Activated naive CD4-positive, alpha-beta T cell treated with anti-CD3 and anti-CD28 coated beads, Interleukin-2, amount 50 U/mL, for 16 hours (primary cell): ENCODE results near the gene BNIPL.

Source experiments
- DNase-seq: peaks from one replicate; pipeline ENCODE4 v3.0.0-alpha.2; 2020

BNIPL gene

DNA sequence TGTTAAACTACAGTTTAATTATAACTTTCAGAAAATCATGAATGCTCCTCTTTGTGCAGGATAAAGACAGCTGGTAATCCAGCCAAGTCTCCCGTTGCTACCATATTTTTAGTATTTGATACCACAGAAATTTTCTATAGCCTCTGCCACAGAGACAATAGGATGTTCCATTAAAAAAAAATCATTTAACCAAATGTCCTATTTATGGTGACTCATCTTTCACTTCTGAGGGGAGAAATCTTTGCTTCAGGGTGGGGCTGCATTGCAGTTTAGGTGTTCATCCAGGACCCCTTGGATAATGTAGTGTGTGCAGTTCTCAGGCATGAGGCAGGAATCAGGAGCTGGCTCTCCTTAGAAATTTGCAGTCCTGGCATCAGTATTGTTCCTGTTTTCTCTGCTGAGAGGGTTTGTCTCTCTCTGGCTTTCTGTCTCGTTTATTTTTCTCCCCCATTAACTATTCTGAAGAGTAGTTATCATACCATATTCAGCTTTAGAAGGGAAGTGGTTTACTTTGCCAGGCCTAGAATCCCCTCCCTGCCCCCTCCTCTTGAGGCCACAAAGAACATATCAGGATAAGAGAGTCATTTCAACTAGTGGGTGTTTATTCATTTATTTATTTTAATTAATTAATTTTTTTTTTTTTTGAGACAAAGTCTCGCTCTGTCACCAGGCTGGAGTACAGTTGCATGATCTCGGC, 25.1 kb upstream of the BNIPL start:
- DNase-seq, result no peak

DNA sequence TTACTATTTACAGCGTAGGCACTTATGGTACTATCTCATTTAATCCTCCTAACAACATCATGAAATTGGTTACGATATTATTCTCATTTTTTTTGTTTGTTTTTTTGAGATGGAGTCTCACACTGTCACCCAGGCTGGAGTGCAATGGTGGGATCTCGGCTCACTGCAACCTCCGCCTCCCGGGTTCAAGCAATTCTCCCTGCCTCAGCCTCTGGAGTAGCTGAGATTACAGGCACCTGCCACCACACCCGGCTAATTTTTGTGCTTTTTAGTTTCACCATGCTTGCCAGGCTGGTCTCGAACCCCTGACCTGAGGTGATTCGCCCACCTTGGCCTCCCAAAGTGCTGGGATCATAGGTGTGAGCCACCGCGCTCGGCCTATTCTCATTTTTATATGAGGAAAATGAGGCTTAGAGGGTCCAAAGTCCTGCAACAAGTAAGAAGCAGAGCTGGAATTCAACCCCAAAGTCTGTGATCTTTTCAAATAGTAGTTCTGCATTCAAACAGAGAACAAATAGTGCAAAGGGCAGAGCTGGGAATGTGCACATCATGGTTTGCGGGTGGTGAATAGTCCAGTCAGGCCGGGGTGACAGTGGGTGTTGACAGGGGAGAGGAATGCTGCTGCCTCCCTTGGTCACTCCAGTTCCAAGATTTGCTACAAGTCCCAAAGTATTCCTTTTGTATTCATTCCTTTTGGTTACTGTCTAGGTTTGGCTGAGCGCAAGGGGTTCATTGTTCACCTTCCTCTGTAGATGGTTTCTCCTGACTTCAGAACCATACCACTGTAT, 23.5 kb upstream of the BNIPL start:
- DNase-seq, result no peak

DNA sequence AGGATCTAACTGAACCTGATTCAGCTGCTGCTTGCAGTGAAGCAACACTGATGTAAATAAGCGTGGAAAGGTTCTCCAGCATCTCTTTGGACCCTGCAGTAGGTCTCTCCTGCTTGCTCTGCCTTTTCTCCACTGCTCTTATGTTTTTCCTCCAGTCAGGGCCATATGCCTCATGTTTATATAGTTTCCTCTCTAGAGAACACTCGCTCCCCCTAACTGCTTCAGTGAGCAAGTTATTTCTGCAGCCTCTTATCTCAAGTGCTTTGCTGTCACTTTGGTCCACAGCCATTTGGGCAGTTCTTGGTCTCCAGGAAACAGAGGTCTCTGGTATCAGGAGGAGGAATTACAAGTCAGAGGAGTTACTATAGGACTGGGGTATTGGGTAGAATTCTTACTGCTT, 22.9 kb upstream of the BNIPL start:
- no peak for DNase-seq

DNA sequence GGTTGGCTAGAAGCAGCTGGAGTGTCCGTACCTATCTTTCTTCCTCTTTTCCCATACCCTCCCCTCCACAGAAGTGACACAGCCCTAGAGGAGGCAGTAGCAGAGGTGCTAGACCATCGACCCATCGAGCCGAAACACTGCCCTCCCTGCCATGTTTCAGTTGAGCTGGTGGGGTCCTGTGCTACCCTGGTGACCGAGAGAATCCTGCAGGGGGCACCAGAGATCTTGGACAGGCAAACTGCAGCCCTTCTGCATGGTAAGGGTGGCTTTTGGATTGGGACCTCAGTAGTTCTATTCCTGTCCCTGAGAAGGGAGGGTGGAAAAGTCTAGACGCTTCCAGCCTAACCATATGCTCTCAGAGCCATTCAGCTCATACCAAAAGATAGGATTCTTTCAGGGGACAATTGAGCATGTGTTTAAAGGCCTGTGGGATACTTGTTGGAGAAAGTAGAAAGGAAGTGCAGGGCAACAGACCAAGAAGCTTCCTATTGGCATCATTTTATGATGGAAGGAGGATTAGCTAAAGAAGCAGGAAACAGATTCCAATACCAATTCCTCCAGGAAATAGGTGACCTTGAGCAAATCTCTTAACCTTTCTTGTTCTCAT, 11.7 kb upstream of the BNIPL start:
- DNase-seq, result peak; percentile 84

DNA sequence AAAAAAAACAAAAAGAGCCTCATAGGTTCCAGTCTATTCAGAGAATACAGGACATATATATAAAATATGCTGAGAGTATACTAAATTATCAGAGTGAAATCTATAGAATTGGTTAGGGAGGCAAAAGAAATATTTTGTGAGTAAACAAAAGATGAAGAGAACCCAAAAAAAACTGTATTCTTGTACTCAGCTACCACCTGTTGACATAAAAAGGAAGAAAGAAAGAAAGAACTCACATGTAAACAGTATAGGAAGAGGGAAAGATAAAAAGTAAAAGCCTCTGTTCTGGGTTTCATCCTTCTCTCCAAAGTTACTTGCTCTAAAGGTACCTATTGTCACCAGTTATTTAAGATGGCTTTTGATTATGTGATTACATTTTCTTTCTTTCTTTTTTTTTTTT, 9.9 kb upstream of the BNIPL start:
- DNase-seq, result no peak

DNA sequence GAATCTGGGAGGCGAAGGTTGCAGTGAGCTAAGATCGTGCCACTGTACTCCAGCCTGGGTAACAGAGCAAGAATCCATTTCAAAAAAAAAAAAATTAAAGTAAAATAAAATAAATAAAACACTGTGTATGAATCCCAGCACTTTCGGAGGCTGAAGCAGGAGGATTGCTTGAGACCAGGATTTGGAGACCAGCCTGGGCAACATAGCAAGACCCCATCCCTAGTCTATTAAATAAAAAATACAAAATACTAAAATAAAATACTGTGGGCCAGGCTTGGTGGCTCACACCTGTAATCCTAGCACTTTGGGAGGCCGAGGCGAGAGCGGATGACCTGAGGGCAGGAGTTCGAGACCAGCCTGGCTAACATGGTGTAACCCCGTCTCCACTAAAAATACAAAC, 4.2 kb upstream of the BNIPL start:
- no peak for DNase-seq

DNA sequence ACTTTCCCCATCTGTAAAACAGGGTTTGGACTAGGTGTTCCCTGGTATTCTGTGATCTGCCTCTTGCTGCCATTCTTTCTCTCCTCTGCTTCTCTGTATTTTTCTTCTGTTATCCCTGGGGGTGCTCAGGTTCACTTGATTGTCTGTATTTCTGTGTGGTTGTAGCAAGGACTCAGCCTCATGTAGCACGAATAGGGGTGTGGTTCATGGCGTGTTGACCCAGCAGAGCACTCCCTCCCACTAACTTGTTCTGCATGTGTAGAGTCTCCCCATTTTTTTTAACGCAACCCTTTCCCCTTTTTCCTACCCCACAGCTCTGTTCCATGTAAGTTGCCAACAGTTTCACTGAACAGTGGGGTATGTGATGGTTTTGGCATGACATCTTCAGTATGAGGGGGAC, 1.2 kb upstream of the BNIPL start:
- no peak for DNase-seq

DNA sequence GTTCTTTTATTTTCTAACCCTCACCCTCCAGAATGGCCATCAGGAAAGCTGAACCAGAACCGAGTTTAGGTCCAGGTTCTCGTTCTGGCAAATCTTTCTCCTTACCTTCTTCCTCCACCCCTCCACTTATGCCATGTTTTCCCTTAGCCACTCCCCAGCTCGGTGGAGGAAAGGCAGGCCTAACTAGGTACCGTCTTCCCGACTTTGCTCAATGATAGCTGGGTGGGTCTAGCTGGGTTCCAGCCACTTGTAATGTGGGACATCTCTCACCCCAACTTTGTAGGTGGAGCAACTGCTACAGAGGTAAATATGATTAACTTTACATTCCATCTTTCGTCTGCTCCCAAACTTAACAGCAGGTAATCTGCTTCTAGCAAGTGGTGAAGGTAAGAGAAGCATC, 646 bp downstream of the BNIPL start:
- DNase-seq, result no peak

DNA sequence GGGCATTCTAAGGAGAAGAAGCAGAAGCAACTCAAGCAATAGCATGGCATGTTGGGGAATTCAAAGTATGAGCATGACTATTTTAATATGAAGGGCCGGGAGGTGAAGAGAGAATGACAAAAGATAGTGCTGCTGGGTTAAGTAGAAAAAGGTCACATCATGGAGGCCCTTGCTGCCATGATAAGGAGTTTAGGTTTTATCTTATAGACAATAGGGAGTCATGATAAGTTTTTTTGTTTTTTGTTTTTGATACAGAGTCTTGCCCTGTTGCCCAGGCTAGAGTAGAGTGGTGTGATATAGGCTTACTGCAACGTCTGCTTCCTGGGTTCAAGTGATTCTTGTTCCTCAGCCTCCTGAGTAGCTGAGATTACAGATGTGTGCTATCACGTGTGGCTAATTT, 3.1 kb downstream of the BNIPL start:
- no peak for DNase-seq

DNA sequence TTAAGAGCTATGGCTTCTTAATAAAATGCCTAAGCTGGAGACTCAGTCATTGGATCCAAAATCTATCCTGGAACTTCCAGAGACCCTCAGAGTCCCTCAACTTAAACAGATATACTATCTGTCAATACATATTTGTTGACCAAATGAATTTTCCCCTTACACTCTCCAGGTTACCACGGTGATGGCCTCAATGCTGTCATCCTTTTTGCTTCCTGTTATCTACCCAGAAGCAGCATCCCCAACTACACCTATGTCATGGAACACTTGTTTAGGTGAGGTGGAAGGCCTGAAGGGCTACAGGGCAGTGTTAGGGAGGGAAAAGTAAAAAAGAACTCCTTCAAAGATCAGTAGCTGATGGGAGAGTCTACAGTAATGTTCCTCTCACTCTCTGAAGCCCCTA, 6.8 kb downstream of the BNIPL start:
- DNase-seq, result no peak

DNA sequence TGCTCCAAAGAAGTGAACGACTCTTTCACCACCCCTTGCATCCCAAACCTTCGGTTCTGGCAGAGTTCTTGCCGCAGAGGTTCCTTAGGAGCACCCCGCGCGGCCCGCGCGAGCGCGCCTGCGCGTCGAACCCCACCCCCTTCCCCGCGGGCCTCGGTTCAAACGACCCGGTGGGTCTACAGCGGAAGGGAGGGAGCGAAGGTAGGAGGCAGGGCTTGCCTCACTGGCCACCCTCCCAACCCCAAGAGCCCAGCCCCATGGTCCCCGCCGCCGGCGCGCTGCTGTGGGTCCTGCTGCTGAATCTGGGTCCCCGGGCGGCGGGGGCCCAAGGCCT, 11.2 kb downstream of the BNIPL start, which contains the start of gene C1orf56:
TSS of gene C1orf56 (plus strand) at position 161 of the 334 bp plus-strand sequence. CDS start at position 258, 97 bp downstream.
- peak; percentile 63 for DNase-seq

DNA sequence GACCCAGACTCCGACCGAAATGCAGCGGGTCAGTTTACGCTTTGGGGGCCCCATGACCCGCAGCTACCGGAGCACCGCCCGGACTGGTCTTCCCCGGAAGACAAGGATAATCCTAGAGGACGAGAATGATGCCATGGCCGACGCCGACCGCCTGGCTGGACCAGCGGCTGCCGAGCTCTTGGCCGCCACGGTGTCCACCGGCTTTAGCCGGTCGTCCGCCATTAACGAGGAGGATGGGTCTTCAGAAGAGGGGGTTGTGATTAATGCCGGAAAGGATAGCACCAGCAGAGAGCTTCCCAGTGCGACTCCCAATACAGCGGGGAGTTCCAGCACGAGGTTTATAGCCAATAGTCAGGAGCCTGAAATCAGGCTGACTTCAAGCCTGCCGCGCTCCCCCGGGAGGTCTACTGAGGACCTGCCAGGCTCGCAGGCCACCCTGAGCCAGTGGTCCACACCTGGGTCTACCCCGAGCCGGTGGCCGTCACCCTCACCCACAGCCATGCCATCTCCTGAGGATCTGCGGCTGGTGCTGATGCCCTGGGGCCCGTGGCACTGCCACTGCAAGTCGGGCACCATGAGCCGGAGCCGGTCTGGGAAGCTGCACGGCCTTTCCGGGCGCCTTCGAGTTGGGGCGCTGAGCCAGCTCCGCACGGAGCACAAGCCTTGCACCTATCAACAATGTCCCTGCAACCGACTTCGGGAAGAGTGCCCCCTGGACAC, 11.7 kb downstream of the BNIPL start:
- DNase-seq, result peak; percentile 53

DNA sequence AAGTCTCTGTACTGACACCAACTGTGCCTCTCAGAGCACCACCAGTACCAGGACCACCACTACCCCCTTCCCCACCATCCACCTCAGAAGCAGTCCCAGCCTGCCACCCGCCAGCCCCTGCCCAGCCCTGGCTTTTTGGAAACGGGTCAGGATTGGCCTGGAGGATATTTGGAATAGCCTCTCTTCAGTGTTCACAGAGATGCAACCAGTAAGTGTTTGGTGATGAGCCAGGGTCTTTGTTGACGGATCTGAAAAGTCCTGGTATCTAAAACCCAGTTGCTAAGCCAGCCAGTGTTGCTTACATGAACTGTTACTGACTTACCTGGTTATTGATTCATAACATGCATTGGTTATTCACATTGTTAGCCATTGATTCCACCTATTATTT, 12.3 kb downstream of the BNIPL start:
- no peak for DNase-seq

DNA sequence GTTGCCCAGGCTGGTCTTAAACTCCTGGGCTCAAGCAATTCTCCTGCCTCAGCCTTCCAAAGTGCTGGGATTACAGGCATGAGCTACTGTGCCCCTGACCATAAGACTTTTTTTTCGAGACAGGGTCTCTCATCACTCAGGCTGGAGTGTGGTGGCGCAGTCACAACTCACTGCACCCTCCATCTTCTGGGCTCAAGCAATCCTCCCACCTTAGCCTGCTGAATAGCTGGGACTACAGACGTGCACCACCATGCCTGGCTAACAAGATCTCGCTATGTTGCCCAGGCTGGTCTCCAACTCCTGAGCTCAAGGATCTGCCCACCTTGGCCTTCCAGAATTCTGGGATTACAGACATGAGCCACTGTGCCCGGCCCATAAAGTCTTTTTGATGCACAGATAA, 13.1 kb downstream of the BNIPL start:
- no peak for DNase-seq

DNA sequence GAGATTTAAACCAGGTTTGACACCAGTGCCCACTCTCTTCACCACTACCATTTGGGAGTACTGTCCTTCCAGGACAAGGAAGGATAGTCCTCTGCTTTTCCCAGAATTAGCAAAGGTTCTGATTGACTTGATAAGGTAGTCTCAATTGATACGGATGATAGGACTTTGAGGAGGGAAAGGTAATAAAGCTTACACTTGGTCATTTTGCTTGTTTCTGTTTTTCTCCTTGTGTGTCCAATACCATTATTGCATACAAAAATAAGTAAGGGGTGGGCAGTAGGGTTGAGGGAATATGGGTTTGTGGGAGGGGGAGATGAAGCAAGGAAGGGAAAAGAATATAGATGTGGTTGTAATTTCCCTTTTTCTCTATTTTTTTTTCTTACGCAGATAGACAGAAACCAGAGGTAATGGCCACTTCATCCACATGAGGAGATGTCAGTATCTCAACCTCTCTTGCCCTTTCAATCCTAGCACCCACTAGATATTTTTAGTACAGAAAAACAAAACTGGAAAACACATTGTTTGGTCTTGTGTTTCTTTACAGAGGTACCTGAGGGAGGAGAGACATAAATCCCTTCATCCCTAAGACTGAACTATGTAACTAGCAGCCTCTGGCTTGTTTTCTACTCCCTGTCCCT, 13.8 kb downstream of the BNIPL start:
- DNase-seq, result no peak

DNA sequence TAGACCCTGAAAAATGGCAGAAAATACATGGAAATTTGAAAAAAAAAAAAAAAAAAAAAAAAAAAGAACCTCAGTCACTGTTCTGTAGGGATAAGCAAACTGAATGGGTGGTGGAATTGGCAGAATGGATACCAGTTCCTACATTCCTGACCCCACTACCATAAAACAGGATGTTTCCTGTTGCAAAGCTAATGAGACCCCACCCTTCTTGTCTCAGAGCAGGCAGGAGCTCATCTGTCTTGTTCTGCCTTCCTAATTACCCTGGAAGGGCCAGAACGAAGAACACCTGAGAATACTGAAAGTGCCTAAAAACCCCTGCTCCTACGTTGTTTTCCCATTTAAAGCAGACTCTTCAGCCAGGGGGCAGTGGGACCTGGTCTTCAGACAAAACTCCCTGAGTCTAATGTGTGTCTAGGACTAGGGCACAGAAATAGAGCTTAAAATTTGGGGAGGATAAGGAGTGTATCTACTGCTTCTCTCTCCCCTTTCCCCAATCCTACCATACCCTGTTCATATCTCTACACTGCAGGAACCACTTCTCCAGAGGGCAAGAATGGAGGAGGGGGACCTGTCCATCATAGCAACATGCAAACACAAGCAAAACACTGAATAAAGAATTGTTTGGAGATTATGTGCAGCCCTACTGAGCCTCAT, 15.1 kb downstream of the BNIPL start:
- DNase-seq, result no peak

DNA sequence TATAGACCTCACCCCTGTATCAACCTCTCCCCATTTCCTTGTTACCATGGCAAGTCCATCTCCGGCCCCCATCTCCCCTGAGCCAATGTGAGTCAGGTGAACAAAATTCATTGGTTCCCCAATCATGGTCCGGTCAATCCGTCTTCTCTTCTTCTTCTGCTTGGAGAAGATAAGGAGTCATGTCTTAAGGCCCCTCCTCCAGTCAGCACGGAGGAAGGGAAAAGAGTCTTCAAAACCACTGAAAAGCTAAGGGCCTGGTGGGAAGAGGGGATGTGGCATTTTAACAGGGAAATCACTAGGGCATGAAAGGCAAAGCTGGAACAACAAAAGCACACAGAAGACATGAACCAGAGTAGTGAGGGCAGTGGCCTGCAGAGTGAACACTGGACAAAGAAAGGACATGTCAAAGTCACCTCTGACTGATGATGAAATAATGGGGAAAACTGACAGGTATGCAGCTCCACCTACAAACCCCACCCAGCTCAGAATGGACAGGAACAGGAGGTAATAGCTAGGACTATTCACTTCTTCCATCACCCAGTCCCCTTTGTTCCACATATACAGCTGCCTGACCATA, 18.7 kb downstream of the BNIPL start:
- no peak for DNase-seq

DNA sequence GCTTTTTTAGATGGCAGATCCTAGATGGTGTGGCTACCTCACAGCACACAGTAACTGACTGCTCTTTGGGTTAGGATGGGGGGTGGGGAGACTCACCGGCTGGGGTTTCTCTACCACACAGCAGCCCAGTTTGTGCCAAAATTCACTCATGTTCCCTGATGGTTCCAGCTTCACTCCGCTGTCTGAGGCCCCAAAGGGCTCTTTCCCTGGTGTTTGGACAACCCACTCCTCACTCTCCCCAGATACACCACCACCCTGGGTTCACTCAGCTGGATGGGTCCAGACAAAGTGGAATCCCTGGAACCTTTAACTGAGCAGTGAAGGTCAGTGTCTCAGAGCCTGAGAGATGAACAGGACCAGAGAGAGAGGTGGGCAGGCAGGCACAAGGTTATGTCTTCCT, 19.2 kb downstream of the BNIPL start:
- DNase-seq, result no peak

DNA sequence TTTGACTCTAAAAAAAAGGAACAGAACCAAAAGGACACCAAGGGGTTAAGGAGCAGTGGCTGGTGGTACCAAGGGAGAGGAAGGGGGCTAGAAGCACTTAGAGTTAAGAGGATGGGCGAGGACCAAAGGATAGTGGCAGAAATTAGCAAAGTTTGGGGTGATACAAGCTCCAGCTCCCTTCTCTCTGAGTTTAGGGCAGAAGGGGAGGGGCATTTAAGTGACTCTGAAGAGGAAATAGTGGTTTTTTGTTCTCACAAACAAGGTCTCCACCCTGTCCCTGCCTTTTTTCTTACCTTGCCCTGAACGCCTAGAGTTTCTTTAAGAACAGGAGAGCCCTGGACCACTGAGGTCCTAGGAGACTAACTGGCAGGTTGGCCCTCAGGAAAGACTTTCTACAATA, 19.8 kb downstream of the BNIPL start:
- no peak for DNase-seq

DNA sequence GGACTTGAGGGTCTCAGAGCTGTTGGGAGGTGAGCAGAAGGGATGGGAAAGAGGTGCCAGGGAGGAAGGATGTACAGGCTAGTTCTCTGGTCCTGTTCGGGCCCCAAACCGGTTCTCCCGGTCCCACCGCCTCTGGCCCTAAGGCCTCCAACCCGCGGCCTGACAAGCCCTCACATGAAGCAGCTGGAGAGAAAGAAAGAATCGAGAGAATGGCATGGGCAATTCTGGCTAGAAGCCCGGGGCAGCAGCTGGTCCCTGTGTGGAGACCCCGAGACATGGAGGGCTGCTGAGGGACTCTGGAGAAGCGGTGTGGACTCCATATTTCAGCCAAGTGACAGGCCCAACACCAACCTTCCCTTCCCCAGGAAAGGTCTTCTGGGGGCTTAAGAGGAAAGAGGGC, 22.3 kb downstream of the BNIPL start:
- DNase-seq, result no peak

DNA sequence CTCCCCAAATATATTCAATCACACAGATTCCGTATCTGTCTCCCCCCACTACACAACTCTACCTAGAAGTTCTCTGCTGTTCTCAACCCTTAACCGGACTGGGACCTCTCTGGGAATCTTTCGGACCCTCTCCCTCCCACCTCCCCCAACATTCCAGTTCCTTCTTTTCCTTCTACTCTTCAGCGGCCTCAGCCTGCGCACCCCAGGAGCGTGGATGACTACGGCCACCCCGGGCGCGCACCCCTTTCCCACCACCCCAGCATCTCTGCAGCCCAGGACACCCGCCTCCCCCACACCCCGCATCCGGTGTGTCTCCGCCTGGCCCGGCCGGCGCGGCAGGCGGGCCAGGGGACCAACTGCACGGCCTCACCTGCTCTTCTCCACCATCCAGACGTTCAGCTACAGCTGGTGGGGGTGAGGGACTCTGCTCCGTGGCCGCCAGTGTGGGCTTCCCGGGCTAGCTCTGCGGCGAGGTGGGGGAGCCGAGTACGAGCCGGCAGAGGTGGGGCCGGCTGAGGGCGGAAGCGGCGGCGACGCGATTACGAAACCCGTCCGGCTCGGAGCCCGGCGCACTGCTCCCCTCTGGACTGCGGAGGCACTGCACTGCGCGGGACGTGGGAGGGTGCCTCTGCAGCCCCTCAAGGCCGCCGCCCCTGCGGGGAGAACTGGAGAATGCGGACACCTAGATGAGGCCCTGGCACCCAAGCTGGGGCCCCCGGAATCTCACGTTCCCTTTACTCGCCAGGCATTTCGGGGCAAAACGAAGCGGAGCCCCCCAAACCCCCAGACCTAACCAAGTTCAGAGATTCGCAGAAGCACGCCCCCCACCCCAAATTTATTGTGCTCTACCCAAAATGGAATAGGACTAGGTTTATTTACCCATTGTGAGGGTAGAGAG, 23.0 kb downstream of the BNIPL start, which contains the start of gene CDC42SE1:
TSS of gene CDC42SE1 (minus strand) at position 514 of the 898 bp plus-strand sequence. CDS start 3,892 bp downstream, outside the sequence.
- peak; percentile 86 for DNase-seq
